NCI-H146 treated with DMSO at 0.1 percent for 48 hours (cell line): ENCODE data around the gene RRBP1.
"Not testable (repeated sequence)": the region's sequence is repeated elsewhere in the genome, so short reads cannot be mapped to it uniquely, and the experiment has no call there.

Source experiments
- DNase-seq: peaks from one replicate; lab custom pipeline; 2025; ENCODE audit not compliant: unreplicated experiment; lab: John Stamatoyannopoulos, UW

The RRBP1 gene

GRCh38 chr20:17664025-17664633, 17.9 kb downstream of the RRBP1 start:
- DNase-seq, result no peak

DNA sequence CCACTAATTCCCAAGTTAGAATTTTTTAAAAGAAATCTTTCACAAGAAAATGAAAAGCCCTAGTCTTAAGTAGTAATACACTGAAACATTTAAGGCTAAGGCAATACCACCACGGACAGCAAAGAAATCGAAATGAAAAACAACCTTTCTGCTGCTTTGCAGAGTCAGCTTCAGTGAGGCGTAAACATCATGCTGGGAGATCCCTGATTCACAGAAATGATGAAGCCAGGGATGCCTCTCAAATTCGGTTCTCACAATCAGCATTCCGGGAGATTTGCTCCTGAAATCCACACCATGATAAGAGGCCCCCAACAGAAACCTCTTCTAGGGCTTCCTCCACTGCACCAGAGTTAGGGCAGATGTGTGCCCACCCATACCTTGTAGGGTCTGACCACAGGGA, 18.6 kb downstream of the RRBP1 start:
- no peak for DNase-seq

- no peak for DNase-seq
Observed at GRCh38 chr20:17663040-17663399, 19.0 kb downstream of the RRBP1 start.

DNA sequence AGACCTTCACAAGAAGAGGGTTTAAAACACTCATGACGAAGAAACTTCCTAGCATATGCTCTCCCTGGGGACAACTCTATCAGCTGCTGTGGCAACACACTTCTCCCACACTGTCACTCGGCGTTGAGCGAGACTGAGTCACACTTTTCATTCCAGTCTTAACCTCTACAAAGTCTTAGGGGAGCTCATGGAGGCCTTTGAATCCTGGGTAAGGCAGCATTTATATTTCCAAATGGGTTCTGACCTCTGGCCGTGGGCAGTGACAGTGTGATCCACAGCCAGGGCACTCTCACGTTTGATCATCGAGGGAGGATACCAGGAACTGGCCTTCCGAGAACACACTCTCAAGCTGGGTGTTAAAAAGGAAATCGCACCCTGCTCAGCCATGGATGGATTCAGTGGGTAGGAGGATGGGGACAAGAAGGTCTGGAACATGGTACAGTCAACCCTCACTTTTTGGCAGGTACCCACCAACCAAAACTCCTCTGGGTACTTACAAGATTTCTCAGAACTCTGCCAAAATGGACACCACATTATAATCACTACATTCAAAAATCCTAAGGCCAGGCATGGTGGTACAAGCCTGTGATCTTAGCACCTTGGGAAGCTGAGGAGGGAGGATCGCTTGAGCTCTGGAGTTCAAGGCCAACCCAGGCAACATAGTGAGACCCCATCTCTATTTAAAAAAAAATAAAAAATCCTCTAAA, 19.6 kb downstream of the RRBP1 start:
- DNase-seq, result no peak

DNA sequence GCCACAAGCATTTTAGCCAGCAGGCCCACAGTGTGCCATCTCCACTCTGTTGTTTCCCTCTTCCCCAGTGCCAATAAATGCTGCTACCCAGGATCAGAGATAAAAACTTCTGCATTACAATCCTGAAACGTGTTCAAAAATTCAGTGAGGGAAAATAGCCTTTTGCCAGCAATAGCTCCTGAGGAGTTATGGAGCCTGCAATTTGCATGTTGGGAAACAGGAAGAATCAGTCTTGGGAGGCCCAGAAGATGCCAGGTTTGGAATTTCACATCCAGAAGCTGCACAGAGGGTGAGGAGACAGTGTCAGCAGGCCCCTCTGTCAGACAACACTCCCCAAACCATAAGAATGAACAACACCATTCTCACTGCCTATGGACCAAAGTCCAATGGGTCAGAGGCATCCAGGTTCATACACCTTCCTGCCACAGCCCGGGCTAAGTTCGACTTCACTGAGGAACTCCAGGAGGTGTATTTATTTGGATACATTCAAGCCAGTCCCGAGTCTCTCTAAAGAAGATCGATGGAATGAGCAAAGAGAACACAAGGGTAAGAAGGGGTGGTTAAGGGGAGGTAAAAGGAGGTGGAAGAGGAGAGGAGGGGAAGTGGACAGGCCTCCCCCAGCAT, 20.8 kb downstream of the RRBP1 start:
- no peak for DNase-seq

GRCh38 chr20:17660667-17661066, 21.4 kb downstream of the RRBP1 start:
- DNase-seq, result no peak

- no peak for DNase-seq
Observed at GRCh38 chr20:17659801-17660200, 22.2 kb downstream of the RRBP1 start.

GRCh38 chr20:17659344-17659743, 22.7 kb downstream of the RRBP1 start:
- not testable (repeated sequence) for DNase-seq

DNA sequence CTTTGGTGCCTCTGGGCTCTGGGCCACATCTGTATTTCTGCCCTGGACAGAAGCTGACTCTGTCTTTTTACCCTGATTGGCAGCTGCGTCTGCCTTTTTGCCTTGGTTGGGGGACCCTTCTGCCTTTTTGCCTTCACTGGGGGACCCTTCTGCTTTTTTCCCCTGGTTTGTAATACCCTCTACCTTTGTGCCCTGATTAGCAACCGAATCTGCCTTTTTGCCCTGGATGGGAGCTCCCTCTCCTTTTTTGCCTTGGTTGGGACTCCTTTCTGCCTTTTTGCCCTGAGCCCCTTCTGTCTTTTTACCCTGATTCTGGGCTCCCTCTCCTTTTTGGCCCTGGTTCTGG, 23.4 kb downstream of the RRBP1 start:
- DNase-seq, result no peak

- no peak for DNase-seq
Observed at GRCh38 chr20:17657898-17658647, 24.0 kb downstream of the RRBP1 start.

GRCh38 chr20:17657079-17657825, 24.8 kb downstream of the RRBP1 start:
- DNase-seq, result no peak

- no peak for DNase-seq
Observed at GRCh38 chr20:17655865-17656479, 26.1 kb downstream of the RRBP1 start.

DNA sequence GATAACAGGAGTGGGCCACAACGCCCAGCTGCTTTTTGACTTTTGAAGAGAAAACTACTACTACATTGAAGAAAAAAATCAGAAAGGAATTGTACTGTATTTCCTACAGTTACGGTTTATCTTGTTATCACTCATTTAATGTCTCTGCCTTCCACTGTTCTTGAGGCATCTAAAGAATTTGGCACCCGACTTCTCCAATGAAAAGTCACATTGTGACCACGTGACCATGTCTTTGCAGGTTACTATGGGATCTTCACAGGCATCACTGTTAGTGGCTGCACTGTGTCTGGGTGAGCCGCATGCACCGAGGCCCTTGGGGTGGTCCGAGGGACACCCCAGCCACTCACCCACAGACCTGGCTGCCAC, 26.8 kb downstream of the RRBP1 start:
- no peak for DNase-seq

- DNase-seq, result no peak
Observed at GRCh38 chr20:17654649-17655285, 27.3 kb downstream of the RRBP1 start.

DNA sequence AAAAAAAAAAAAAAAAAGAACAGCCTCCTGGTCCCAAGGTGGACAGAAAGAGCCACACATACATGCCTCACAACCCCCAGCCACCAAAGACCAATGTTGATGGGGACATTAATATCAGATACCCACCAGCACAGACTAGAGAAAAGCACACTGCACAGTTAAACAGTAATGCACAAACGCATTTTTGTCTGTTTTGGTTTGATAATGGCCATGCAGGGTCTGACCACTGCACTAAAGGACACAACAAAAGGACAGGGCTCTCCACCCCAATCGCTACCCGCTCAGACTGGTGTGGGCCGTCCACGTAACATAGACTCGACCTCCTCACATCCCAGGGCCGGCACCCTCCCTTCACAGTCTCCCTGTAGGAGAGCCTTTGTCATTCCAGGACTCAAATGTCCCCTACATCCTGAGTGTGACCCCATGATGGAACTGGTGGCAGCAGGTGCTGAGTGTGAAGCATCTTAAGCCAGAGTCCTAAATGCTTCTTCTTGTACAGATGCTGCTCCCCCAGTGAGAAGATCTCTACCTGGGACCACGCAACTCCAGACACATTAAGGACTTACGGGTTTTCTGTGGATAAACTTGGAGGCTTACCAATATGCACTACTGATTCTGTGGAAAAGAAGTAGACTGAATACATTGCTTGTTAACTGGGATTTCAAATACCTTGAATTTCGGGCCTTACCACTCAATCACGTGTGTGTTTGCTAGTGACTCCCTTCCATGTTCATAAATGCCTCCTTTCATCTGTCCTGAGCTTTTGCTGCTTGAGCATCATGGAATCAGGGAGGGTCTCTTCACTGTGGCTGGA, 28.0 kb downstream of the RRBP1 start:
- DNase-seq, result no peak

- no peak for DNase-seq
Observed at GRCh38 chr20:17652411-17652810, 29.6 kb downstream of the RRBP1 start.

GRCh38 chr20:17651760-17652388, 30.2 kb downstream of the RRBP1 start:
- no peak for DNase-seq

GRCh38 chr20:17651129-17651759, 30.8 kb downstream of the RRBP1 start:
- DNase-seq, result no peak
